ENCODE results near the gene GINS2. TPM values are rescaled to one million over a fixed set of nuclear protein-coding genes. Genes with fewer than 3 reads are reported as not detected.

The GINS2 gene
- total RNA-seq, 1 experiment from 2014 or later = 53.3 TPM

DNA sequence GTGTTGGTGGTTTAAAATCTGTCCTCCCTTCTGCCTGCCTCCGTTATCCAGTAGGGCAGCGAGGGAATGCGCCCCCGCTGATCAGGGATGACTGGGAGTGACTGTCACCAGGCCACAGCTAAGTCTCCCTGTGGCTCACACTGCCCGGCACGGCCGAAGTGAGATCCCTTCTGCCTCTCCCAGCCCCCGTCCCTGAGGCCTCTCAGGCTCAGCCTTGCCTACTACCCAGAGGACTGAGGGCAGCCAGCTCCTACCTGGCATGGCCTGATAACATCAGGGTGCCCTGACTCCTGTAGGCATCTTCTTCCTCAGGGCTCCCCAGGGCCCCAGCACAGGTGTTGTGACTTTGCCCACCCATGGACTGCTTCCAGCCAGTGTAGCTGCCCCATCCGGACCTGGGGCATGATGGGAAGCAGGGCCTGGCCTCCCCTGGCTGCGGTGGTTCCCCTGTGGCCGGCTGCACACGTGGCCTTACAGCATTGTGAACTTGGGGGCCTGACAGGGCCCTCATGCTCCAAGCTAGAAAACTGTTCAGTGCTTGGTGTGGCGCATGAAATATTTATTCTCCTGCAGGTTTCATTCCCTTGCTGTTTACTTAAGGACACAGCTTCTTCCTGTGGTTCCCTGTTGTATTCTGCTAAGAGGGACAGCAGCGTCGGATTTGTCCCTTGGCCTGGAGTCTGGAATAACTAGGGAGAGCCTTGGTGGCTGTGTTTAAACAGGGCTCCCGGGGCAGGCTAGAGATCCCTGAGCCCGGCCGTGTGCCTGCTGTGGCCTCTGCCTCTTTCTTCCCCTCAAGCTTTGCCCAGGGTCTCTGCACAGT is 30.0 kb downstream of the GINS2 start:
- Histone ChIP-seq H3K9me2 (ENCODE audit: insufficient read depth) (no peaks in the 10 kb centered on the region), H3K4me2 (ENCODE audit: low read length) (no peak overlapping the region), H3K79me2 (ENCODE audit: insufficient read depth, low read length) (no peaks in the 10 kb centered on the region), H4K20me1 (ENCODE audit: insufficient read depth) (no peaks in the 10 kb centered on the region; the same call in 1 of the 2 replicates), H3K27ac (ENCODE audit: low read depth, low read length) (no peak overlapping the region; the same call in 1 of the 2 replicates), H3K9me3 (ENCODE audit: control insufficient read depth in 1 of 2, insufficient read depth in 1 of 2, low read depth in 1 of 2, low read length in 2 of 2) (no peaks in the 10 kb centered on the region), H3K9ac (ENCODE audit: low read length) (no peak overlapping the region), H3K36me3 (ENCODE audit: control insufficient read depth in 1 of 2, insufficient read depth in 2 of 2, low read length in 2 of 2) (peaks cover 51 to 64% of the 10 kb centered on the region in 2 experiments), H3K4me3 (replicated peaks in 1 of 2; ENCODE audit: low read depth in 1 of 2, low read length in 2 of 2) (no peak overlapping the region), H3K27me3 (ENCODE audit: insufficient read depth, low read length) (no peaks in the 10 kb centered on the region), H2AFZ (ENCODE audit: low read depth, low read length, poor library complexity, severe bottlenecking) (no peak overlapping the region), H3K4me1 (ENCODE audit: control insufficient read depth in 1 of 2, insufficient read depth in 2 of 2, low read length in 2 of 2) (peaks cover 0 to 7% of the 10 kb centered on the region in 2 experiments; a peak in 1 of 4 replicates)
- DNase-seq (ENCODE audit: low read depth, low spot score) = no peak
- TF ChIP-seq SP1 (IDR thresholded peaks at IDR 0.05; ENCODE audit: low read depth) = no peak
- no peak for TF ChIP-seq EZH2 (IDR thresholded peaks at IDR 0.05)
- TF ChIP-seq CBX3 (IDR thresholded peaks at IDR 0.05; ENCODE audit: low read depth) = no peak
- ChIA-PET CTCF (interaction anchor here (0.6 to 1.8 kb wide), 10 partner anchors 9 to 393 kb away, joined by 3 to 5 read pairs (median 3); no protein-coding TSS in a partner anchor), POLR2A (no interaction called here), RAD21 (ENCODE audit: low non-redundant PET in 1 of 2, low total read pairs in 2 of 2, uncharacterized antibody in 2 of 2, unreplicated experiment in 2 of 2) (no interaction called here)
- no peak for ATAC-seq
- intact Hi-C loops (cut with micrococcal nuclease) = loop anchor here (2.0 to 5.0 kb wide), 2 partner anchors 59 to 102 kb away; no protein-coding TSS in a partner anchor
- BruUV-seq (replicated peaks) = no TSS peak

DNA sequence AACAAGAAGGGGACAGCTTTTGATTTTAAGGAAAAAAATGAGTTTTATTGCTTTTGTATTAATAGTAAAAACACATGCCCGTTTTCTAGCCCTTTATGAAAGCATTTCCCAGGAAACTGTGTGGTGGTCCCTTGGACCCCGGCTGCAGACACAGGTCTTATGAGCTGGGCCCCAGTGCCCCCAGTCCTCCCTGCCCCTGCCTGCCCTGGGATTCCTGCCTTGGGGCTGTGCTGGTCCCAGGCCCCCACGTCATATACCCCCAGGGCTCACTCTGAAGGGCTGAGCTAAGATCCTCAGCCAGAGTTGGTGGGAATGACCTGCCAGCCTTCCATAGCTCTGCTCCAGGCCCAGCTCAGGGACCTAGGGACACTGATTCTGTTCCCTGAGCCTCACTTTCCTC is 30.8 kb downstream of the GINS2 start:
- ATAC-seq (no peak), DNase-seq (ENCODE audit: low read depth, low spot score) (no peak)
- intact Hi-C loops (cut with micrococcal nuclease) = loop anchor here (2.0 to 5.0 kb wide), 2 partner anchors 59 to 103 kb away; no protein-coding TSS in a partner anchor
- Histone ChIP-seq H3K4me2 (ENCODE audit: low read length) (no peak overlapping the region), H3K27me3 (ENCODE audit: insufficient read depth, low read length) (no peaks in the 10 kb centered on the region), H3K79me2 (ENCODE audit: insufficient read depth, low read length) (peaks cover 4% of the 10 kb centered on the region; the same call in 1 of the 2 replicates), H3K9me2 (ENCODE audit: insufficient read depth) (no peaks in the 10 kb centered on the region), H3K36me3 (ENCODE audit: control insufficient read depth in 1 of 2, insufficient read depth in 2 of 2, low read length in 2 of 2) (peaks cover 44 to 58% of the 10 kb centered on the region in 2 experiments), H4K20me1 (ENCODE audit: insufficient read depth) (peaks cover 4% of the 10 kb centered on the region; the same call in 1 of the 2 replicates), H2AFZ (ENCODE audit: low read depth, low read length, poor library complexity, severe bottlenecking) (no peak overlapping the region), H3K4me3 (replicated peaks in 1 of 2; ENCODE audit: low read depth in 1 of 2, low read length in 2 of 2) (no peak overlapping the region), H3K9me3 (ENCODE audit: control insufficient read depth in 1 of 2, insufficient read depth in 1 of 2, low read depth in 1 of 2, low read length in 2 of 2) (no peaks in the 10 kb centered on the region), H3K4me1 (ENCODE audit: control insufficient read depth in 1 of 2, insufficient read depth in 2 of 2, low read length in 2 of 2) (peaks cover 0 to 14% of the 10 kb centered on the region in 2 experiments; a peak in 2 of 4 replicates), H3K27ac (ENCODE audit: low read depth, low read length) (peak overlapping the region; percentile 16; the same call in 1 of the 2 replicates), H3K9ac (ENCODE audit: low read length) (no peak overlapping the region)
- CTCF ChIA-PET = interaction anchor here (0.6 kb wide), 1 partner anchor 394 kb away, joined by 3 read pairs; no protein-coding TSS in a partner anchor
- BruUV-seq (replicated peaks) = TSS peak; percentile 22
- RAD21 ChIA-PET (ENCODE audit: low non-redundant PET in 1 of 2, low total read pairs in 2 of 2, uncharacterized antibody in 2 of 2, unreplicated experiment in 2 of 2) = no interaction called here
- POLR2A ChIA-PET = no interaction called here
- TF ChIP-seq TCF7L2 (IDR thresholded peaks at IDR 0.05; ENCODE audit: borderline replicate concordance, extremely low read depth, insufficient read depth, insufficient read length) = no peak
- no peak for TF ChIP-seq SP1 (IDR thresholded peaks at IDR 0.05; ENCODE audit: low read depth)
- no peak for TF ChIP-seq FOSL1 (IDR thresholded peaks at IDR 0.05; ENCODE audit: low read depth)
- no peak for TF ChIP-seq EZH2 (IDR thresholded peaks at IDR 0.05)
- TF ChIP-seq EZH2phosphoT487 (IDR thresholded peaks at IDR 0.05; ENCODE audit: borderline replicate concordance) = no peak
- TF ChIP-seq, protein P1, sequence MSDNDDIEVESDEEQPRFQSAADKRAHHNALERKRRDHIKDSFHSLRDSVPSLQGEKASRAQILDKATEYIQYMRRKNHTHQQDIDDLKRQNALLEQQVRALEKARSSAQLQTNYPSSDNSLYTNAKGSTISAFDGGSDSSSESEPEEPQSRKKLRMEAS (IDR thresholded peaks at IDR 0.05) = no peak
- TF ChIP-seq POLR2AphosphoS5 (IDR thresholded peaks at IDR 0.05; ENCODE audit: low read depth, low read length) = no peak
- TF ChIP-seq, protein P2, sequence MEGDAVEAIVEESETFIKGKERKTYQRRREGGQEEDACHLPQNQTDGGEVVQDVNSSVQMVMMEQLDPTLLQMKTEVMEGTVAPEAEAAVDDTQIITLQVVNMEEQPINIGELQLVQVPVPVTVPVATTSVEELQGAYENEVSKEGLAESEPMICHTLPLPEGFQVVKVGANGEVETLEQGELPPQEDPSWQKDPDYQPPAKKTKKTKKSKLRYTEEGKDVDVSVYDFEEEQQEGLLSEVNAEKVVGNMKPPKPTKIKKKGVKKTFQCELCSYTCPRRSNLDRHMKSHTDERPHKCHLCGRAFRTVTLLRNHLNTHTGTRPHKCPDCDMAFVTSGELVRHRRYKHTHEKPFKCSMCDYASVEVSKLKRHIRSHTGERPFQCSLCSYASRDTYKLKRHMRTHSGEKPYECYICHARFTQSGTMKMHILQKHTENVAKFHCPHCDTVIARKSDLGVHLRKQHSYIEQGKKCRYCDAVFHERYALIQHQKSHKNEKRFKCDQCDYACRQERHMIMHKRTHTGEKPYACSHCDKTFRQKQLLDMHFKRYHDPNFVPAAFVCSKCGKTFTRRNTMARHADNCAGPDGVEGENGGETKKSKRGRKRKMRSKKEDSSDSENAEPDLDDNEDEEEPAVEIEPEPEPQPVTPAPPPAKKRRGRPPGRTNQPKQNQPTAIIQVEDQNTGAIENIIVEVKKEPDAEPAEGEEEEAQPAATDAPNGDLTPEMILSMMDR (IDR thresholded peaks at IDR 0.05 in 2 of 3, conservative IDR thresholded peaks at IDR 0.05 in 1 of 3; ENCODE audit: borderline replicate concordance in 1 of 3, insufficient read depth in 1 of 3, low read depth in 2 of 3, low read length in 2 of 3) = no peak
- no peak for TF ChIP-seq SRF (IDR thresholded peaks at IDR 0.05; ENCODE audit: low read depth)
- no peak for TF ChIP-seq EGR1 (IDR thresholded peaks at IDR 0.05; ENCODE audit: low read depth)
- TF ChIP-seq YY1 (IDR thresholded peaks at IDR 0.05; ENCODE audit: extremely low read depth, insufficient replicate concordance, low read depth, low read length) = no peak
